GM18520 (cell line): ENCODE results near the gene TCHHL1.
"Not testable (repeated sequence)": the region's sequence is repeated elsewhere in the genome, so short reads cannot be mapped to it uniquely, and the experiment has no call there.

Experiments
- ATAC-seq: cut with Tn5 transposase; IDR thresholded peaks from one replicate; pipeline ENCODE4 v1.9.1; 2021; ENCODE audit not compliant: unreplicated experiment

The TCHHL1 gene

DNA sequence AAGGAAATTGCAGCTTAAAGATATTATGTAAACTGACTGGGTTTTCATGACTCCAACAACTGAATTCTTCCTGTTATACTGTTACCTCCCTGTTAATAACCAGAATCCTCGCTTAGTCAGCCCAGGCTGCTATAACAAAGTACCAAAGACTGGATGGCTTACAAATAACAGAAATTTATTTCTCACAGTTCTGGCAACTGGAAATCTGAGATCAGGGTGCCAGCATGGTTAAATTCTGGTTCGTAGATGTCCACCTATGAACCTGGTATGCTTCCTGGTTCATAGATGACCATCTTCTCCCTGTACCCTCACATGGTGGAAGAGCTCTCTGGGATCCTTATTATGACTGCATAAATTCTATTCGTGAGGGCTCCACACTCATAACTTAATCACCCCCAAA is 8.1 kb upstream of the TCHHL1 start:
- no peak for ATAC-seq

DNA sequence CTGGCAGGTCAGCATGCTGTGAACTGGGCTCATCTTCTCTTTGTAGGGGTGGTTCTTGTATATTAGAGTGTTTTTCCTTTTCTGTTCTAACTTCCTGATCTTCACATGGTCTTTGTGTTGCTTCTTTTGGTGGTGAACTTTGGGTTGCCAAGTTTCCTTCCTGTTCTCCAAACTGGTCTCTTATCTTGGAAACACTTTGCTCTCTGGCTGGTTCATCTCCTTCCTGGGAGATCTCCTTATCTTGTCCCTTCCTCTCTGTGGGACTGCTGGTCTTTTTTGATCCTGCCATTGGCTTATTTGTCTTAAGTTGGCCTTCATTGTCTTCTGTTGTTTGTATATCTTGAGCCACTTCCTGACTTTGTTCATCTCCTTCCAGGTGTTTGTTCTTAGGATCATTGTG is 2.1 kb downstream of the TCHHL1 start:
- ATAC-seq = no peak

DNA sequence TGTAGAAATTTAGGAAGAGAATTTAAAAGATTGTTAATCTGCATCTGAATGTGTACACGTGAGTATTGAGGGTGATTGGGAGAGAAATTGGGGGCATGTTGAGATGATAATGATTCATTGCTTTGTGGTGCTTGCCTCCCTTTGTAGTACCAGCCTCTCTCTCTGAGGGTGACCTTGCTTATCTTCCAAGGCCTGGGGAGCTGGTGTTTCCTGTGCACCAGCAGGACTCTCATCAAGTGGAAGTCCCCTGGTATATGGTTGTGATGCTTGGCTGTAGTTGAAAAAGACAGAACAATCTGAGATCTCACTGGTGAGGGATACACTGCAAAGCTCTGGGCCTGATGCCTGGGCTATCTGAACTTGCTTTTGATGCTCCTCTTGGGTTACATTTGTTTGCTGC is 4.0 kb downstream of the TCHHL1 start:
- no peak for ATAC-seq

DNA sequence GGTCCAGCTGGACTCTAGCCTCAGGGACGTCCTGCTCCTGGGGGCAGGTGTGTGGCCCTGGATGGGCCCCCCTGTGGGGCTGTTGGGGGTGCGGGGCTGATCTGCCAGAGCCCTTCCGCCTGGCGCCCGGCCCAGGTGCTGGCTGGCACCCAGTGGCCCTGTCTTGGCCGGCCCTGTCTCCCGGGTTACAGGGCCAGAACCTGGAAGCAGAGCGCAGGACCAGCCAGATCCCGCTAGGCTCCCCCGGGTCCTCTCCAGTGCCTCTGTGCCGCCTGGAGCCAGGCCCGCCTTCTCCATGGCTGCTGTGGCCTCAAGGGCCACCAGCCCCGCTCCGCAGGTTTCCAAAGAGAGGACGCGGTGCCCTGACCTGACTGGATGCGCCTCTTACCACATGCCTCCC is 7.8 kb downstream of the TCHHL1 start:
- ATAC-seq = not testable (repeated sequence)

DNA sequence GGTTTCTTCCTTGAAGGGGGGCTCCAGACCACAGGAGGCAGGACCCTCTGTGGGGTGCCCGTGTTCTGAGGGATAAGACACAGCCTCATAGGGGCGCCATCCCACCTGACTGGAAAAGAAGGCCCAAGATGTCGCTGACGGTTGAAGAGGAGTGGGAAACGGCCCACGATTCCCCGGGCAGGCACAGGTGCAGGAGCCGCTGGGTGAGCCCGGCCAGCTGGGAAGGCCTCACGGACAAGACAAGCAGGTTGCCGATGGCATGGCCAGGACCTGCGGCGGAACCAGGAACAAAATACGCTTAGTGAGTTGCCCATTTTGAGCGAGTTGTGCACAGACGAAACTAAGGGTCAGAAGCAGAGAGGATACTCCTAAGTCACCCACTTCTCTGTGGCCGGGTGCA is 8.4 kb downstream of the TCHHL1 start:
- not testable (repeated sequence) for ATAC-seq

DNA sequence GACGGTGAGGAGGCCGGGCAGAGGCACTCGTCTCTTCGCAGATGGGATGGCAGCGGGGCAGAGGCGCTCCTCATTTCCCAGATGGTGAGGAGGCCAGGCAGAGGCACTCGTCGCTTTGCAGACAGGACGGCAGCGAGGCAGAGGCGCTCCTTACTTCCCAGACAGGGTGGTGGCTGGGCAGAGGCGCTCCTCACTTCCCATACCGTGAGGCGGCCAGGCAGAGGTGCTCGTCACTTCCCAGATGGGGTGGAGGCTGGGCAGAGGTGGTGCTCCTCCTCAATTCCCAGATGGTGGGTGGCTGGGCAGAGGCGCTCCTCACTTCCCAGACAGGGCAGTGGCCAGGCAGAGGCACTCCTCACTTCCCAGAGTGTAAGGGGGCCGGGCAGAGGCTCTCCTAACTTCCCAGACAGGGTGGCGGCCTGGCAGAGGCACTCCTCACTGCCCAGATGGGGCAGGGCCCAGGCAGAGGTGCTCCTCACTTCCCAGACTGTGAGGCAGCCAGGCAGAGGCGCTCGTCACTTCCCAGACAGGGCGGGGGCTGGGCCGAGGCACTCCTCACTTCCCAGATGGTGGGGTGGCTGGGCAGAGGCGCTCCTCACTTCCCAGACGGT is 9.9 kb downstream of the TCHHL1 start:
- no peak for ATAC-seq

DNA sequence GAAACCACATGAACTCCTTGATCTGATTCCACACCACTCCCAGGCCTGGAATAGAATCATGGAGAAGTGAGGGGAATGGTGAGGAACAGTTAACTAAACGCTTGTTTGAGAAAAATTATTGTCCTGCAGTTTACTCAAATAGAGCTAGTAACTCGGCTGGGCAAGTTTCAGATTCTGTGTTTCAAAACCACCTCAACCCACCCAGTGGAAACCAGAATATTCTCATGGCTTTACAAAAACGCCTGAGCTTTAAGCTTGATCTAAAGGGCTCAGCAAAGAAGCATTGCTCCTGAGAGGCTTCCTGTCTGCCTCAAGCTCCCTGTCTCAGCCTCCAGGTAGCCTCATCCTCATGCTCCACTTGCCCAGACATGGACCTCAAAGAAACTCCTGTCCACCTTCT is 16.6 kb downstream of the TCHHL1 start:
- no peak for ATAC-seq

DNA sequence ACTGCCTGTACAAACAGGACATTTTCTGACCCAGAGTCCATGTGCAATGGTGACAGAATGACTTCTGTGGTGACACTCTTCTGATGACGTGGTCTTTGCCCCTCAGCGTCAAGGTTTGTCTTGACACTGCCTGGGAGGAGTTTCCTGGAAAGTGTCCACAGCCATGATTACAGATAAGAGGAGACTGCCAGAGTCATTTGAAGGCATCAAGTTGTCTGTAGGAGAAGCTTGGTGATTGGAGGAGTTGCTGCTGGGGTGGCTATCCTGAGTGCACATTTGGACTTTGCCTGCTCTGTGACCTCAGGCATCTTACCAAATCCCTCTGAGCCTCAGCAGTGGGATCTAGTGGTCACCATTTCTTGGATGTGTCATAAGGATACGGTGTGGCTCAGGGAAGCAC is 17.7 kb downstream of the TCHHL1 start:
- no peak for ATAC-seq

DNA sequence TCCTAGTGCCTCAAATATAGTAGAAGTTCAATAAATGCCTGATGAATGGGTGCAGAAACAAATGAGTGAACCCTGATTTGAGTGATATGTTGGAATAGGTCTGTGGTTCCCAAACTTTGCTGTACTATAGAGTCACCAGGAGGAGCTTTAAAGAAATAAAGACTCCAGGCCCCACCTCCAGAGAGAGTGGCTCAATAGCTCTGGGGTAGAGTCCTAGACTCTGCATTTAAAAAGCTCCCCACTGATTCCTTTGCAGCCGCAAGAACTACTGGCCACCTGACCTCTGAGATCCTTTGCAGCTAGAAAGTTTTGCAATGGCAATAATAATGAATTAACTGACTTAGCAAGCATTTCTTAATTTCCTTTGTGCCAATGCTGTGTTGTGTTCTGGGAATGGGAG is 20.9 kb downstream of the TCHHL1 start:
- no peak for ATAC-seq

DNA sequence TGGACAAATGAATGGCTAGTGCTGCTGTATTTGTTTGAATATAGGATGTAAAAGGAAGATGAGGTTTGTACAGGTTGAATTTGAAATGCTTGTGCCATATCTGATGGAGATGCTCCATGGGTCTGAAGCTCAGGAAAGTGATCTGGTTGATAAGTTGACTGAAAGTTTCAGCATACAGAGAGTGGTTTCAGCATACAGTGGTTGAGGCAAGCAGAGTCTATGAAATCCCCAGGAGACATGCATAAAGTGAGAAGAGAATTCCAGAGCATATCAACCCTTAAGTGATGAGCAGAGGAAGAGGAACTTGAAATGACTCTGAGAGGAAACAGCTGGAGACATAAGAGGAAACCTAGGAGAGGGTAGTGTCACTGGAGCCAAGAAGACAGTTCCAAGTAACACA is 21.7 kb downstream of the TCHHL1 start:
- ATAC-seq = no peak

DNA sequence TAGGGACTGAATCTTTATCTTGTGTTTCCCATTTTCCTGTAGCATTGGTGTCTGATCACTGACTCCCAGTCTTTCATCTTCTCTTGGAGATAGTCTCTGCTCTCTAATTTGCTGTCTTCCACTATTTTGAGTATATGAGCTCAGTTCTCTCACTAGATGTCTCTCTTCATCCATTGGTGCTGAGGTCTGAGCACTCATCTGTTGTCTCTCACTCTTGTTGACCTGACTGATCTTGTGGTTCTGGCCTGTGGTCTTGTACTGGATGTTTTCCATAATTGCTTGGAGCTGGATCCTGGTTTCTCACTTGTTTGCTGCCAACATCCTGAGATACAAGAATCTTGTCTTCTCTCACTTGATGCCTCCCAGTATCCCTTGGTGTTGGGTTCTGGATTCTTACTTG is 26.9 kb downstream of the TCHHL1 start:
- no peak for ATAC-seq

DNA sequence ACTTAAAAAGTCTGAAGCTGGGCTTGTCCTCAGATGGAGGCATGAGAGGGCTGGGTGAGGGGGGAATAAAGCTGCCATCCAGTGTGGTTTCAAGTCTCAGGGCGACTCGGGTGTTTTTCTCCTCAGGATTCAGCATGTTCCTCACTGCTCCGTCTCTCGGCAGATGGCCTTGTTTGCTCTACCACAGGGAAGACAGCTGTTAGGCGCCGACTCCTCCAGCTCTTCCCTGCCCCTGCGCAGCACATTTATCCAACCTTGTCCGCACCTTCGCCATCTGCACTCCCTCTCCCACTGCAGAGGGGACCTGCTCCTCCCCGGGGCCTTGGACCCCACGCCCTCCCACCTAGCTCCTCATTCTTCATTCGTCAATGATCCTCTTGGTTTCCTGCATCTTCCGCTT is 35.5 kb downstream of the TCHHL1 start:
- ATAC-seq = no peak

DNA sequence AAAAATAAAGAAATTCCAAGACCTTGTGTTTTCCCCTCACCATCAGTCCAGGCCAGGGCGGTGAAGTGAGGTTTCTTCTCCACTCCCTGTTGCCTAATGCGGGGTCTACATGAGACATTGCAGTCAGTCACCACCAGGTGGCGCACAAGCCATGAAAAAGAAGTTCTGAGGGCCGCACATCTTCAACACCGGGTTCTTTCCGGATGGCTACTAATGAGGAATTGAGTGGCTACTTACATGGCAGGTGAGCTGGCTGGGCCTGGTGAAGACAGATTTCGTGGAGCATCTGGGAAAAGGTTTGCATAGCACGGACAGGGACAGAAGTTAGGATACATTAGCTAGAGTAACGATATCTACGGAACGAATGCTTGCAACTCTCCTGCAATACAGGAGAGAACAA is 36.3 kb downstream of the TCHHL1 start:
- ATAC-seq = no peak

DNA sequence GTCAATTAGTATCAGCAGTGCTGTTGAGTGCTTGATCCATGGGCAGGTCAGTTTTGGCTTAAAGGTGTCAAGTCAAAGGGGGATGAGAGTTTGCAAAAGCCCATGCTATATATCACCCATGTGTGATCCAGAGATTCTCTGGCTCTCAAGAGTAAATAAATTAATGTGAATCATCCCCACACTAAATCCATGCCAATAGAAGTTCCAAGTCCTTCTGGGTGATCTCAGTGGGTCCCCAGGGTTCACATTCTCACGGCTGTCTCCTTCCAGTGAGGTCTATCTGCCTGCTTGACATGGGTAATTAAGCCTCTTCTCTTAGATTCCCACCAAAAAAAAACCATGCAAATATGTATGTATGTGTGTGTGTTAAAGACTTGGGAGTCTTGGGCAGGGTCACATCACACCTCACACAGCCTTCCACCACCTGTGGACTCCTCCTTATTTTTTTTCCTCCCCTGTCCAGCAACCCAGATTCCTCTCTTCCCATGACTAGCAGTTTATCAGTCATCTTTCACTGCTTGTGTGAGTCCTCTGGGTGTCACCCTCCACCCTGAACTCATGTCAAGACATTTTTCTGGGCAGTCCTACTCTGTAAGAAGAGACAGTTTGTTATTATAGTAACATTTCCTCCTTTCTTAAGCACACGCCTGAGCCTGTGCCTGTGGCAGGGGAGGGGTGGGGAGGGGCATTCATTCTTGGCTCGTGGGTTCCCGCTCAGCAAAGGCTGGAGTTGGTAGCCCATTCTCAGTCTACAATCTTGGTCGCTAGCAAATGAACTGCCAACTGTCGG is 37.8 kb downstream of the TCHHL1 start:
- ATAC-seq = no peak

DNA sequence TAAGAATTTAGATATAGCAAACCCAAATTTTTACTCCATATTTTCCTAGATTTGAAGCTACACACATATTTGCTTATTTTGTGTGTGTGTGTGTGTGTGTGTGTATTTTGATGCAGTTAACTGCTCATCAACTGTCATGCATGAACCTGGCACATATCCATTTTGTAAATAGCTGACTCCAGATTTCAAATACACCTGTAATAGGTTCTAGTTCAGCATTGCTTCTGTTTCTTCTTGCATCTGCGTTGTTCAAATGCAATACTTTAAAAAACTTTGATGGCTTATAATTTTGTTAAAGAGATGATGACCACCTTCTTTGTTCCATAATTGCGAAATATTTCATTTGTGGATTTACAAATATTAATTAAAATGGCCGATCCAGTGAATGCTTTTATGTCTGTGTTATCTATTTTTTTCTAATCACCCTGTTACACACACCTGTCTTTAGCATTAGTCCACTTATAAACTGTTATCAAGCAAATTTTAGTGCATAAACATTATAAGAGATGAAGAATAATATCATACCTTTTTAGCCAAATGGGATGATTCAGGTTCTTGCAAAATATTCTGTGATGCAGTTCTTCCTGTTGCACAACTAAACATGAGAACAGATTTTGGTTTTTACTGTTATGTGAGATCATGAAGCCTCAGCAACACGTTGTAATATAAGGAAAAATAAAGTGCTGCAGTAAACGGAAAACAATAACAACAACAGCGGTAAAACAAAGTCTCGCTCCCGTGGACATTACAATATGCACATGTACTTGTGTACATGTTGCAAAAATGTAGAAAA is 39.4 kb downstream of the TCHHL1 start:
- no peak for ATAC-seq

DNA sequence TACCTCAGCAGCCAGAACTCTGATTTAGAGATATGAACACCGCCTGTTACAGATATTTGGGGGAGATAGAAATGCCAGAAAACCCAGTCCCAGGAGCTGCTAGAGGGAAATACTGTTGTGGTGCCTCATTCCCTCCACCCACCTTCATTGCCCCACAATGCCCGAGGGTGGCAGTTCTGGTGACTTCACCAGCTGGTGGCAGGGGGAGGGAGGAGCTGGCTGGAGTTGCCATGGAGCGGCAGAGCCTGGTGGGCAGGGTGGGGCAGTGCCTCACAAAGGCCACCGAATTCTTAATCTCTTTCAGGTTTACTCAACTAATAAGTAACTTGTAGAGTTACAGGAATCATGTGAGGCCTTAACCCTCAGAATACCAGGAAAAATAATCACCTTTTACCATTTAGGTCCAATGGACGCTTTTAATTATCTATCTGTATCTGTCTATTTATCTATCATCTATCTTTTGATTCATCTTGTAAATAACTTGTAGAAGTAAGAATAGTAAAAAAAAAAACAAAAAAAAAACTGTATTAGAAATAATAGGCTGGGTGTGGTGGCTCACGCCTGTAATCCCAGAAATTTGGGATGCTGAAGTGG is 40.4 kb downstream of the TCHHL1 start:
- peak; percentile 4 for ATAC-seq

DNA sequence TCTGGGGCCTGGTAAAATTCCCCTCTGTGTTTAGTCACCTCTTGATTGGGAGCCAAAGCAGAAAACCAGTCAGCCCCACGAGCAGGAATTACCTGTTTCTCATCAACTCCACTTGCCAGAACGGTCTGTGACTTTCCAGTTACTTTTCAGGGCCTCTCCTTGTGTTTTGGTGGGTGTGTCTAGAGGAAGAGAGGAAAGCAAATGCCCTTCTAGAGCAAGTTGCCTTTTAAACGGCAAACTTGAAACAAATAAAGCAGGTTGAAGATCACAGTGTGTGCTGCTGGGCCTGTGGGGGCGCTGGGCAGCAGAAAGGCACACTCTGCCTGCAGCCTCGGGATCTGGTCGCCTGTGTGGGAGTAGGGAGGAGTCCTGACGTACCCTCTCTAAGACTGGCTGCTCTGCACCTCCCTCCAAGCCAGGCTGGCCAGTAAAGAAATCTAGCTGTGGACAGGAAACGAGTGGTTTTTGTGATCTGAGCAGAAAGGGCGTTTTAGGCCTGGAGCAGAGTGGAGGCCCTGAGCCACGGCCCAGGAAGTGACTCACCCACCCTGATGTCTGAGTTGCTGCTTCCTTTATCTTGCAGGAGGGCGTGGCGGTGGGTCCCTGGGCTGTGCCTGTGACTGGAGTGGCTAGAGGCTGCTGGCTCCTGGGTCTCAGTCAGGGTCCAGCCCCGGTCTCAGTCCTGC is 41.0 kb downstream of the TCHHL1 start:
- peak; percentile 88 for ATAC-seq

DNA sequence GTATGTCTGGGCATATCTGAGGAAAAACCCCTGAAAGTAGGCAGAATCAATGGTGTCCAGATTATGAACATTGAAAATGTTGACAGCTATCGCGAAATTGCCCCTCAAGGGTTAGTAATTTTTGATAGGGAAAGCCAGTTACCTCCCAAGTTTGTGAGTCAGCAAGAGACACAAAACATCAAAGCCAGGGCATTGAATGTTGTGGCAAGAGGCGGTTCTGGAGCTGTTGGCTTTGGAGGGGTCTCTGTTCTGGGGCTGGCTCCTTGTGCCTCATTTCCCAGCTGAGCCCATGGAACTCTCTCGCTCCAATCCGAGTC is 41.5 kb downstream of the TCHHL1 start:
- no peak for ATAC-seq

DNA sequence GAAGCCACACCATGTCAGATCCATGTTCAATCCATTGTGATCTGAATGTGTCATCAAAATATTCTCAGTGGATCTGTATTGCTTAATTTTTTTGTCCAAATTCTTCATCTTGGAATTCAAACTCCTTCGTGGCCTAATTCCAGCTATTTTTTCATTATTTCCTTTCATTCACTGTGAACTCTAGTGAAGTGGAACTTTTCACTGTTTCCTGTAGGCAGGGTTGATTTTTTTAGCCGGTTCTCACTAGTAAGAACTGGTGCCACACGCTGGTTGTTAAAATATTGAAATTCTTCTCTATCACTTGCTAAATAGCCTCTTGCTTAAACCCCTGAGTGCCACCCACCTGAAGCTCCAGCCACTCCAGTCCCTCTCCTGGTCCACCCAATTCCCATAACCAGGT is 44.5 kb downstream of the TCHHL1 start:
- ATAC-seq = no peak

DNA sequence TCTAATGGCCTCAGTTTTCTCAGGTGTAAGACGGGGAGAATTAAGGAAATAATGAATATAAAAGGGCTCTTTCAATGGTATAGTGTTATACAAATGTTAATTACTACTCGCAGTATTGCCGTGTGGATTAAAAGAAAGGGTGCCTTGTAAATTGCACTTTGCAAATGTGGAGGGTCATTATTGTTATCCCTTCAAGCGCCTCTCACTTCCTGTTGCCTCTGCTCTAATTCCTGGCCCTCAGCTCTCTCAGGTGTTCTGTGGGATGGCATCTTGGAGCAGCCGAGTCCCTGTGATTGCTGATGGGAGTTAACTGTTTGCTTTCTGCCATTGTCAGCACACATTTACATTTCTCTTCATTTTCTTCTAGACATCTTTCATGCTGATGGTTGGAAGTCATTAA is 45.0 kb downstream of the TCHHL1 start:
- no peak for ATAC-seq

DNA sequence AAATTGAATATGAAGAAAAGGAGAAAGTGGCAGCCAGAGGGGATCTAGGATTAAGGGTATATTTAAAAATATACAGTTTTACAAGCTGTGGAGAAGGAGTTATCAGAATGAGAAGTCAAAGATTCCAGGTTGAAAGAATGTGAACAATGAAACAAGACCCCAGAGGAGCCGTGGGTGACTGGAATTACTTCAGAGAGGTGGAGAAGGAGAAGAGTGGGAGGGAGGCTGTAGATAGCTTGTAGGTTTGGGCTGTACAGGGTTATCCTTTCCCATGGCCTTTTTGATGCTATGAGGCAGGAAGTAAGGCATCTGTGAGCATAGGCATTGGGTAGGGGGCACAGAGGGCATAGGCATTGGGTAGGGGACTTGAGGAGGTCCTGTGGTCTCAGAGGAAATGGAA is 46.8 kb downstream of the TCHHL1 start:
- ATAC-seq = no peak
